IPS-18a (cell line): ENCODE results near the gene SNX13.

ENCODE experiments used
- H3K27ac ChIP-seq: one replicate; pipeline ENCODE4 v1.5.1; 2013; ENCODE audit warnings: low read length
- H3K27me3 ChIP-seq: one replicate; pipeline ENCODE4 v1.6.1; 2013; ENCODE audit warnings: mild to moderate bottlenecking, low read length; ENCODE audit not compliant: control insufficient read depth, insufficient read depth
- H3K36me3 ChIP-seq: one replicate; pipeline ENCODE4 v1.6.1; 2013; ENCODE audit warnings: low read depth, low read length; ENCODE audit not compliant: control insufficient read depth
- H3K4me1 ChIP-seq: one replicate; pipeline ENCODE4 v1.6.1; 2013; ENCODE audit warnings: low read depth, low read length; ENCODE audit not compliant: control insufficient read depth
- H3K4me3 ChIP-seq: one replicate; pipeline ENCODE4 v1.5.1; 2013; ENCODE audit warnings: low read length
- H3K9ac ChIP-seq: one replicate; pipeline ENCODE4 v1.6.1; 2013; ENCODE audit warnings: mild to moderate bottlenecking, low read length, moderate library complexity
- H3K9me3 ChIP-seq: one replicate; pipeline ENCODE4 v1.6.1; 2013; ENCODE audit warnings: low read depth, low read length; ENCODE audit not compliant: control insufficient read depth

Gene SNX13

GRCh38 chr7:17940302-17940883 lies at the start of gene SNX13:
SNX13 (minus strand) TSS chr7:17940494; CDS start chr7:17940295, 199 bp downstream.
- Histone ChIP-seq H3K9me3 (no peaks in the 10 kb centered on the region), H3K4me3 (peak within 1 kb of the TSS; percentile 94), H3K36me3 (no peaks in the 10 kb centered on the region), H3K9ac (peak within 1 kb of the TSS; percentile 94), H3K4me1 (peaks cover 22% of the 10 kb centered on the region), H3K27ac (peak within 1 kb of the TSS; percentile 86), H3K27me3 (no peaks in the 10 kb centered on the region)

- H3K9me3 ChIP-seq: no peaks in the 10 kb centered on the region
- H3K27ac ChIP-seq: no peak overlapping the region
- no peaks in the 10 kb centered on the region for H3K27me3 ChIP-seq
- H3K9ac ChIP-seq: no peak overlapping the region
- no peaks in the 10 kb centered on the region for H3K36me3 ChIP-seq
- H3K4me1 ChIP-seq: no peaks in the 10 kb centered on the region
- no peak overlapping the region for H3K4me3 ChIP-seq
Measured at GRCh38 chr7:17989546-17989945, 49.3 kb upstream of the SNX13 start.

- H3K4me3 ChIP-seq: no peak overlapping the region
- no peak overlapping the region for H3K27ac ChIP-seq
- no peaks in the 10 kb centered on the region for H3K4me1 ChIP-seq
- H3K36me3 ChIP-seq: no peaks in the 10 kb centered on the region
- no peak overlapping the region for H3K9ac ChIP-seq
- H3K9me3 ChIP-seq: no peaks in the 10 kb centered on the region
- H3K27me3 ChIP-seq: no peaks in the 10 kb centered on the region
Measured at GRCh38 chr7:17988858-17989257, 48.6 kb upstream of the SNX13 start.

DNA sequence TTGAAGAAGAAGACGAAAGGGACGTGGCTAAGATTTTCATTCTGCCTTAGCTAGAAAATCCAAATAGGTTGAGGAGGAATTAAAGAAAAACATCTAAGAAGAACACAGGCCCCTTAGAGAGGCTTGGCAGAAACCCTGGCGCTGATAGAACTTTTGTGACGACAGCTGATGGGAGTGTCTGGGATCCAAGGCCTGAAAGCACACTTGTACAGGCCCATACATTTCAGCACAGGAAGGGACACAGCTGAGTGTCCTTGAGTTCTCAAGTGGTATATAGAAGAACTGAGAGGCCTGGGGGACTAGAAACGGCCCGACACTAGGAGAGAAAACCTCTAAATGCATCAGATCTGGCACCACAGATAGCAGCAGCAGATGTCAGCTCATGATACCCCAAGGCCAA lies 47.8 kb upstream of the SNX13 start:
- Histone ChIP-seq H3K9ac (no peak overlapping the region), H3K4me3 (no peak overlapping the region), H3K4me1 (no peaks in the 10 kb centered on the region), H3K9me3 (no peaks in the 10 kb centered on the region), H3K27me3 (no peaks in the 10 kb centered on the region), H3K27ac (no peak overlapping the region), H3K36me3 (no peaks in the 10 kb centered on the region)

DNA sequence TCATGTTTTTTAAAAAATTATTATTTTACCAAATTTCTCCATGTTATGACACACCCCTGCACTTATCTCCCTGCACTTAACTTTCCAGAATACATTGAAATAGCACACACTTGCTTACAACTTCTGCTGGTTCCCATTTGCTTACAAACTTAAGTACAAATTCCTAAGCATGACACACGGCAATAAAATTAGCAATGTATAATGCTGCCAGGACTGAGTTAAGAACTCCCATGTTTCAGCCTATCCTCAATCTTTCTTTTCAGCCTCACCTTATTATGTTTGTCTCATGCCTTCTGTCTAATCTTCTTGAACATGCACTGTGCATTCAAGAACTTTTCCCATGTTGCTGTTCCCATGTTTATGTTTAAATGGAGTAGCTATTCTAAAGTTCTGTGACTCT lies 46.6 kb upstream of the SNX13 start:
- H3K36me3 ChIP-seq: no peaks in the 10 kb centered on the region
- H3K4me3 ChIP-seq: no peak overlapping the region
- no peaks in the 10 kb centered on the region for H3K4me1 ChIP-seq
- H3K27me3 ChIP-seq: no peaks in the 10 kb centered on the region
- H3K27ac ChIP-seq: no peak overlapping the region
- no peak overlapping the region for H3K9ac ChIP-seq
- H3K9me3 ChIP-seq: no peaks in the 10 kb centered on the region

DNA sequence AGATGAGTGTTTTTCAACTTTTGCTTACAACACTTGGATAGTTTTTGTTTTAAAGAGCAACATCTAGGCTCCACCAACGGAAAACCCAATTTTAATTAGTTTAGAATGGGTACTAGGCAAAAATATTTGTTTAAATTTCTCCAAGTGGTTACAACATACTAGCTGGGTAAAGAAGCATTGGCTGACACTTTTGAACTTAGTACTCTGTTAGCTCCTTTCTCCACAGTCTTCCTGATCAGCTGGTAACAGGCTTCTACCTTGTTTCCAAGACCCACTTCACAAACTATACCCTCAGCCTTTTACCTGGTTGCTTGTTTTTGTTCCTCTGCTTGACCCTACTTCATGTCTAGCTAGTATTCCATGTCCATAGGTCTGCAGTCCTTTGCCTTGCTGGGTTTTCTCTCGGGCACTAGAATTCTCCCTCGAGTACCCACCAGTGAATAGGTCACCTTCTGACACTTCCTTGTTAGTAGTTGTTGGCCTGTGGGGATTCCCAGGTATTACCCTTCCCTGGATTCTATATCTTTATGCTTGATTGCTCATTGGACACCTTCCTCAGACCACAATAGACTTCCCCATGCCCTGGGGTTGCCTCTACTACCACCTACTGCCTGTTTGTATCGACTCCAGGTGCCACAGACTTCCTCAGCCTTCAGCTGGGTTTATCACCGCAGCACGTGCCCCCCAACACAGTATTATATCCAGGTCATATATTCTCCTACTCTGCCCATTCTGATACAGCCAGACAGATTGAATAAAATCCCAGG lies 45.4 kb upstream of the SNX13 start:
- Histone ChIP-seq H3K9ac (no peak overlapping the region), H3K27me3 (no peaks in the 10 kb centered on the region), H3K9me3 (no peaks in the 10 kb centered on the region), H3K4me3 (no peak overlapping the region), H3K27ac (no peak overlapping the region), H3K4me1 (no peaks in the 10 kb centered on the region), H3K36me3 (no peaks in the 10 kb centered on the region)

- no peaks in the 10 kb centered on the region for H3K4me1 ChIP-seq
- no peaks in the 10 kb centered on the region for H3K27me3 ChIP-seq
- H3K4me3 ChIP-seq: no peak overlapping the region
- no peaks in the 10 kb centered on the region for H3K36me3 ChIP-seq
- no peak overlapping the region for H3K9ac ChIP-seq
- H3K9me3 ChIP-seq: no peaks in the 10 kb centered on the region
- no peak overlapping the region for H3K27ac ChIP-seq
Measured at GRCh38 chr7:17984288-17984687, 44.0 kb upstream of the SNX13 start.

DNA sequence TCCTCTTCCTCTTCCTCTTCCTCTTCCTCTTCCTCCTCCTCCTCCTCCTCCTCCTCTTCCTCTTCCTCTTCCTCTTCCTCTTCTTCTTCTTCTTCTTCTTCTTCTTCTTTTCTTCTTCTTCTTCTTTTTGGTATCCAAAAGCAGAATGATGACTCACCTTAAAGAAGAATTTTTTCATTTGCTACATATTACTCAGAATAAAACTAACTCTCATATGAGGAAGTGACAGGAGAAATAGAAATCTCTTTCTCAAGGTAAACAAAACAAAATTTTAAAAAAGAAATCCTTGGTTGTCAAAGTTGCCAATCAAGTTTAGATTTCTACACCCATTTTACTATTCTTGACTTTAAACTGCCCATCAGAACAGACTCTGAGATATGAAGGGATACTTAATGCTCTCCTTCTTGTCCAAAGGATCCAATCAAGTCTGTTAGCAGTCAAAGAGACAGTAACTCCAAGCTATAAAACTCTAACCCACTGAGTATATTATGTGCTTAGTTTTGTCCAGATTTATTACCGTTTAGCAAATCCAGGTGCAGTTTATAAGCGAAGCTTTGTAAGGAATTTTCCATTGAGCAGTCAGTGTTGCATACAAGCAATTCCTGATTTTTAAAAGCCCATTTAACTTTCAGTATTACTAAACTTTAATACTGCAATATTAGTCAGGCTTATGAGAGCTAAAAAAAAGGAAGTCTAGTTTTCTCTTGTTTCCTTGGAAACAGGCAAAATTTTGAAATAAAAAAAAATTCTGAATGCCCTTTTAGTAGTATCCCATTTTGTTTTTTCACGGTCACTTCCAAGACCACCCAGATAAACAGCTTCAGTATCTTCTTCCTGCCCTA lies 43.1 kb upstream of the SNX13 start:
- no peak overlapping the region for H3K27ac ChIP-seq
- H3K27me3 ChIP-seq: no peaks in the 10 kb centered on the region
- no peak overlapping the region for H3K4me3 ChIP-seq
- H3K9ac ChIP-seq: no peak overlapping the region
- H3K4me1 ChIP-seq: no peaks in the 10 kb centered on the region
- no peaks in the 10 kb centered on the region for H3K9me3 ChIP-seq
- H3K36me3 ChIP-seq: no peaks in the 10 kb centered on the region

DNA sequence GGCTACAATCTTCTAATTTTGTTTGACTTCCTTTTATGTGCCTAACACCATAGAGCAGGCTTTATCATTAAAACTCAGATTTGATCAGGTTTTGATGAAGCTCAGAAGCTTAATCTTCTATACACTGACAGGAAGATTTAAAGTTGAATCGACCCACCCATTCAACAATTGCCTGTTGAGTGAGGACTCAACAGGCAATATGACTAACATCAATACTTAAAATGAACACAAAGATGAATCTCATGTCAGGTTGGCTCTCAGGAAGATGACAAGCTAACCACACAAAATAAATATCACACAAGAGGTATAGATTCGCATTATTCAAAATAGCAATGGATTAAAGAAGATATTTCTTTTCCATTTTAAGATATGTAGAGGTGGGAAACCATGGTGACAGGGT lies 36.7 kb upstream of the SNX13 start:
- Histone ChIP-seq H3K9ac (no peak overlapping the region), H3K9me3 (no peaks in the 10 kb centered on the region), H3K27ac (no peak overlapping the region), H3K36me3 (no peaks in the 10 kb centered on the region), H3K4me3 (no peak overlapping the region), H3K4me1 (no peaks in the 10 kb centered on the region), H3K27me3 (no peaks in the 10 kb centered on the region)

GRCh38 chr7:17971411-17971810 lies 31.1 kb upstream of the SNX13 start:
- H3K9me3 ChIP-seq: no peaks in the 10 kb centered on the region
- H3K27me3 ChIP-seq: no peaks in the 10 kb centered on the region
- H3K36me3 ChIP-seq: no peaks in the 10 kb centered on the region
- H3K4me1 ChIP-seq: no peaks in the 10 kb centered on the region
- H3K4me3 ChIP-seq: no peak overlapping the region
- H3K27ac ChIP-seq: no peak overlapping the region
- H3K9ac ChIP-seq: no peak overlapping the region

DNA sequence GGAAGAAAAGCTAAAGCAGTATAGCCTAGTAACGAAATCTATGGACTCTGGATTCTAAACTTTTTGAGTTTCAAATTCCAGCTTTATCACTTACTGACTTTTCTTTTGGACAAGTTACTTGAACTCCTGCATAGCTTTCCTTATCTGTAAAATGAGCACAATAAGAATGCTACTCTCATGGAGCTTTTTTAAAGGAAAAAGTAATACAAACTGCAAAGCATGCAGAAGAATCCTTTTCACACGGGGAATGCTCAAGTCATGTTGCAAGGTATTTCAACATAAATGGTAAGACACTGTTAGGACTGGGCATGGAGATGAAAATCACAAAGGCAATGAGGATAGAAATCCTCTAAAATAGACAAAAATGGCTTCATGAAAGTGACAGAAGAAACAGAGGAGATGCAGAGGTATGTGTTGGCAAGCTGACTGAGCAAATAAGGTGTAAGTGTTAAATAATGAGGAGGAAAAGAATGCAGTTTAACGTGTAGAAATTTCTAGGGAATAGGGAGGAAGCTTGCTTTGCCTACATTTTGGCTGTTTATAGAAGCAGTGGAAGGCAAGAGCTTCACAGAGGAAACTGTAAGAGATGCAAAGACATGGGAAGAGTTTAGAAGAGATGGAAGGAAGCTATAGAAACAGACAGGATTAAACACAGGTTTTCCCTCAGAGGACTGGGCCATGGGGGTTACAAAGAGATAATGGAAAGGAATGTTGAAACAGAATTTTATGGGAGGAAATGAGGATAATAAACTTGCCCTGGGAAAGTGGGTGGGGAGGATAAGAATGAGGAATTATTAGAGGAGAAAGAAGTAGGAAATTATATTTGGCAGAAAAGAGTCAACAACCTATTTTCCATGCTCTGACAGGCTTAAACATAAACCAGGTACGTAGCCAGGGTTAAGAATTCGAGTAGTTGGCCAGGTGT lies 28.8 kb upstream of the SNX13 start:
- Histone ChIP-seq H3K9me3 (no peaks in the 10 kb centered on the region), H3K4me1 (no peaks in the 10 kb centered on the region), H3K27me3 (no peaks in the 10 kb centered on the region), H3K4me3 (no peak overlapping the region), H3K9ac (no peak overlapping the region), H3K27ac (no peak overlapping the region), H3K36me3 (no peaks in the 10 kb centered on the region)
